Stimulated activated naive CD4-positive, alpha-beta T cell (primary cell): ENCODE data around the gene SNTG2.
"Not testable (repeated sequence)": the region's sequence is repeated elsewhere in the genome, so short reads cannot be mapped to it uniquely, and the experiment has no call there.

Experiments used
- DNase-seq, 6 experiments: peaks; one replicate each; lab custom pipeline; 2025; lab: John Stamatoyannopoulos, UW

SNTG2 gene

DNA sequence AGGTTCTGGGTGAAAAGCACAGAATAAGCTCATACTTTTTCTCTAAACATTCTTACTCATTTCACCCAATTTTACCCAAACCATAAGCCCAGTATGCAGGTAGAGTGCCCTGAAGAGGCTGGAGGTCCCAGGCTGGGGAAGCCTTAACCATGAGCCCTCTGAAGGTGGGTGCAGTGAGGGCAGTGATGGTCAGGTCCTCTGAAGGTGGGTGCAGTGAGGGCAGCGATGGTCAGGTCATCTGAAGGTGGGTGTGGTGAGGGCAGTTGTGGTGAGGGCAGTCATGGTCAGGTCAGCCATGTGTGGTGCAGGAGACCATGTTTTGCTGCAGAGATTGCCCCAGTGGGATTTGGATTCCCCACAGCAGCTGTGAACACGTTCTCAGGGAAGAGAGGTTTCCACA, 148.8 kb downstream of the SNTG2 start:
- DNase-seq = no peak

DNA sequence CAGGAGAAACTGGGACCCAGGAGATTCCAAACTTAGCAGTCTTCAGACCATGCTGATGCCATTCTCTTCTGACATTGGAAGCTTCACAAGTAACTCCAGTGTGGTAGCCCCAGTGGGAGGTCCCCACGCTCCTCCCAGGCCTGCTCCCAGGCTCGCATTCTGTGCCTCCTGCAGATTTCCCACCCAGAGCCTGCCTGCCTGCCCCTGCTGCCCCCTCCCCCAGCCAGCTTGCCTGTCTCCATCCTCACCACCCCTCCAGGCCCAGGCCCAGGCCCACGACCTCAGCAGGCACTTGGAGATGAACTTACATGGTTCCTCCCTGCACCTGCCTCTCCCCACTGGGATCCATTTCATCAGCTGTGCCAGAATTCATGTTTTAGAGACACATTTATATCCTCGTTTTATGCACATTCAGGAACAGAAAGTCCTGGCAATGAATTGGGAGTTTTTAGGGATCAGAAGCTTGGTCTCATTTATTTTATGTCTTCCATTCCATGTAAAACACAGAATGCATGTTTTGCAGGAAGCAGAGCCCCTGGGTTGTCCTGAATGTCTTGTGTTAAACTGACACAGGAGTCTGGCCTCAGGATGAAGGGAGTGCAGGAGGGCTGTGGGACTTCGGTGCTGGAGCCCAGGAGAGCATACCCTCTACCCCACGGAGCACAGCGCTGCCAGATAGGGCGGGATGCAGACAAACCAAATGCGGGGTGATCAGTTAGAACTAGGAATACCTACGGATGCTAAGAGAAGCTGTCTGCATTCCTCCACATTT, 150.5 kb downstream of the SNTG2 start:
- no peak for DNase-seq

DNA sequence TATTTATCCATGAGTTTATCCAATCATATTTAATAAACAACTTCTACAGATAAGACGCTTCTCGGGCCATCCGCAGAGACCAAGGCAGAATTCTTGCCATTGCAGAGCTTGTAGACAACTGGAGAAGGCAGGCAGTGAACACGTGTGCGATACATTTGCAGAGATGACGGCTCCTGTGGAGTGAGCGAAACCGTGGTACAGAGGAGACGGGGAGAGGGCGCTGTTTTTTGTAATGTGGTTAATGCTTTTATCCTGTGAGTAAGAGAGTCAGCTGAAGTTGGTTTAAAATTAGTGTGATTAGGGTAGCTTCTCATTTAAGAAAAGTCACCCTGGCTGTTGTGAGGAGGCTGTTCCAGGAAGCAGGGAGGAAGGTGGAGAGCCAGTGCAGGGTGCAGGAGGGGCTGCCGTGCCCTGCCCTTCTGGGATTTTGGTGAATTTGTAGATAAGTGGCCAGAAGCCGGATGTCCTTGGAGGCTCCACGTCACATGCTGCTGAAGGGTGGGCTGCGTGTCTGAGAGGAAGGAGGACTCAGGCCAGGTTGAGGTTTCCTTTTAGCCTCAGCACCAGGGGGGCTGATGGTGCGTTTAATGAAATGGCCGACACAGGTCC, 151.4 kb downstream of the SNTG2 start:
- DNase-seq = no peak

DNA sequence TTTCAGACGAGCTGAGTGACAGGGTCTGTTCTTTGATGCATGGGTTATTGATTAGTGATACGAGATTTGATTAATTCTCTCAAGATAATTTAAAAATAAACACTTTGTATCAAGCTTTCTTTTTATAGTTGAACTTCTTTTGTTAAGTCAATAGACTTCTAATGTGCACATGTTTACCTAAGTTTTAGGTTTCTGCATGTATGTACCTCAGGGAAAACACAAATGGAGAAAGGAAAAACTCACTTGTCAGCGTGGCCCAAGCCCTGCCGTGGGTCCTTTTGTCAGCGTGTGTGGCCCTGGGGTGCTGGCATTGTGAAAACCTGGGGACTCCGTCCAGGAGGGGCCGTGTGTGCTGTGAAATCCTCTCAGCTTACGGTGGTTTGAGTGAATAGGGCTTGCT, 153.7 kb downstream of the SNTG2 start:
- no peak for DNase-seq

DNA sequence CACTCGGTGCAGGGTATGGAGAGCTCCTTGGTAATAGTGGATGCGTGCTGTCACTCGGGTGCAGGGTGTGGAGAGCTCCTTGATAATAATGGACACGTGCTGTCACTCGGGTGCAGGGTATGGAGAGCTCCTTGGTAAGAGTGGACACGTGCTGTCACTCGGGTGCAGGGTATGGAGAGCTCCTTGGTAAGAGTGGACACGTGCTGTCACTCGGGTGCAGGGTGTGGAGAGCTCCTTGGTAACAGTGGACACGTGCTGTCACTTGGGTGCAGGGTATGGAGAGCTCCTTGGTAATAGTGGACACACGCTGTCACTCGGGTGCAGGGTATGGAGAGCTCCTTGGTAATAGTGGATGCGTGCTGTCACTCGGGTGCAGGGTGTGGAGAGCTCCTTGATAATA, 155.7 kb downstream of the SNTG2 start:
- DNase-seq = not testable (repeated sequence)

DNA sequence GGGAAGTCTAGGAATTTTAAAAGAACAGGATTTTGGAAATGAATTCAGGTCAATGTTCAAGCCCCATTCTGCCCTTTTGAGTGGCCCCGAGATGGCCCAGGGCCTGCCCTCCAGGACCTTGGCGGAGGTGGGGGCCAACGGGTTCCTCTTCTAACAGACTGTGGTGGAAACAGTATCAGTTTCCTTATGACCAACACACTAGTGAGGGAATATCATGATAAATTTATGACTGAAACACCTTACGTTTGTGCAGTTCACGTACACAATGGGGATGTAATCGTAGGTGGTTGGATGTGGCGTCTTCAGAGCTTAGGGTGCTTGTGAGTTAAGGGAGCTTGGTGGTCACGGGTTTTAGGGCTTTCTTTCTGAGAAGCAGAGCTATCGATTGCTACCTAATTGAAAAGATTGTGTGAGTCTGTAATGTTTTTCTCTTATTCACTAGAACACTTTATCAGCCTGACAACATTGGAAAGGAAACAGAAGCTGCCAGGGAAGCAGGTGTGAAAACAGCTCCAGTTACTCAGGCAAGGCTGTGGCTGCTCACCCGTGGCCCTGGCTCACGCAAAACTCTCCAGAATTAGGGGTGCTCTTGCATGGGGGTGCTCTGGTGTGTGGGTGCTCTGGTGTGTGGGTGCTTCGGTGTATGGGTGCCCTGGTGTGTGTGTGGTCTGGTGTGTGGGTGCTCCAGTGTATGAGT, 165.3 kb downstream of the SNTG2 start:
- no peak for DNase-seq

DNA sequence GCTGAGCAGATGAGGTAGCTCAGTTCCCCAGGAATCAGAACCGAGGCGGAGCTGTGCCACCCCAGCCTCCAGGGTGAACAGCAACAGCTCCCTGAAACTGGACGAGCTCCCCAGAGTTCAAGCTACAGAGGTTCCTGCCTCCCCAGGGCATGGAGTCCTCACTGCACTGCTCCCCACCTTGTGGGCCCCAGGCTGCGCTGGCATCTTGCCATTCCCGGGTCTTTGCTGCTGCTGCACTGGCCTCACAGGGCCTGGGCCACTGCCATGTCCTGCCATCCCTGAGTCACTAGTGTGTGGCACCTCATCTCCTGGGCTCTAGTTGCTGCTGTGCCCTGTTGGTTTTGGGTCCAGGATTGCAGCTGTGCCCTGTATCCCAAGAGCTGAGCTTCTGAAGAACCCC, 166.9 kb downstream of the SNTG2 start:
- no peak for DNase-seq

DNA sequence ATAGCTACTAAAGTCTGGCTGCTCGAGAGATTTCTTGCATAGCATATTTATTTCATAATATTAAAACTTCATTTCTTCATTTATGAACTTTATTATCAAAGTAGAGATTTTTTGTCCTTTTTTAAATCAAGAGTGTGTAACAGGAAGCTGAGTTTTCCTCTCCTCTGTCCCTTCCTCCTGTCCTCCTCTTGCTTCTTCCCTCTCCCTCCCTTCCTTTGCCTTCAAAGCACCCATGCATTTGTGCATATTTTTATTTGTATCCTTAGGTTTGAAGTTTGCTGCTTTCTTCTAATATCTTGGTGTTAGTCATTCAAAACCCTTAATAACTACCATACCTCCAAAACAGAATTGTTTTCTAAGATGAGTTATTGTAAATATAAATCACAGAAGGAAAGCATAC, 174.6 kb downstream of the SNTG2 start:
- DNase-seq = no peak

DNA sequence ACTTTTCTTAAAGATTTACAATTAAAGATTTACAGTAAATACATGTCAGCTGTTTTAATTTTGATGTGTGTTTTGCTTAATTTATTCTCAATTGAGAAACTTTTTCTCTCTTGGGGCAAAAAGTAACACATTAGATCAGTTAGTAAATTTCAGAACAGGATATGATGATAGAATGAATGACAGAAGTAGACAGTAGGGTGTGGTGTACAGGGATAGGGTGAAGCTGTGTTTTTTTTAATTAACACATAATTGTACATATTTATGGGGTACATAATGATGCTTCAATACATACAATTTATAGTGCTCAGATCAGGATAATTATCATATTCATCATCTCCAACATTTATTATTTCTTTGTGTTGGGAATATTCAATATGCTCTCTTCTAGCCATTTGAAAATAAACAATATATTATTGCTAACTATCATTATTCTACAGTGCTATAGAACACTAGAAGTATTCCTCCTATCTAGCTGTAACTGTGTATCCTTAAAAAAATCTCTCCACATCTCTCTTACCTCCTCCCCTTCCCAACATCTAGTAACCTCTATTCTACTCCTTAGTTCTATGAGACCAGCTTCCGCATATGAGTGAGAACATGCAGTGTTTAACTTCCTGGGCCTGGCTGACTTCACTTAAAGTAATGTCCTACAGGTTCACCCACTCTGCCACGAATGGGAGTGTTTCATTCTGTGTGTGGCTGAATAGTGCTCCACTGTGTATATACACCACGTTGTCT, 175.2 kb downstream of the SNTG2 start:
- no peak for DNase-seq

DNA sequence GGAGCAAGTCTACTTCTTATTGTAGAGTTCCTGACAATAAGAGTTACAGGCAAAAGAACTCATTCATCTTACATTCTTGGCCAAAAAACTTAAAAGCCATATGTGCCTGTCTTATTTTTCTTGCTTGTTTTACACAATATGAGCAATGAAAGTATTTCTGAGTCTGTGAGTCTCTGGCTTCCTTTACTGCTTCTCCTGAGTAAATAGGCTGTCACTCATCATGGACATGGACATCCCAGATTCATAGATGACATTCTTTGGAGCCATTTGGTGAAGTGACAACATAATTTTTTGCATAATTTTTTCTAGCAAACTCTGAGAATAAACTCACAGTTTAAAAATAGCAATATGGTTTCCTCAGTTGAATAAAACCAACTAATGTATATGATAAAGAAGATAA, 179.3 kb downstream of the SNTG2 start:
- DNase-seq = no peak

DNA sequence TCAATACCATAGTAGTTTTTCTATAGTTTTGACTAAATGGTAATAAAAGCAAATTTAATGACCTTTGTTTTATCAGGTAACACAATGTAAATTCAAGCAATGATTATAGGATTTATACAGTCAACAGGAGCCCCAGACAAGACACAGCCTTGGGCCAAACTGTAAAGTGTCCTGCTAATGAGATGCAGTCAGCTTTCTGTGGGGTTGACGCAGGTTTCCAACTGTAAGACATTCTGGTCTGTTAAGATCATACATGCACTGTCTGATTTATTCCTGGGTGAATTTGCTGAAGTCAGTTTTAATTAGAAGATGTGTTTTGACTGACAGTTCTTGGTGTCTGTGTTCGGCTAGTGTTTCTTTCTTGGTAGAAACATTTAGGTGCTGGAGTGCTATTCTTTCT, 180.3 kb downstream of the SNTG2 start:
- DNase-seq = no peak

DNA sequence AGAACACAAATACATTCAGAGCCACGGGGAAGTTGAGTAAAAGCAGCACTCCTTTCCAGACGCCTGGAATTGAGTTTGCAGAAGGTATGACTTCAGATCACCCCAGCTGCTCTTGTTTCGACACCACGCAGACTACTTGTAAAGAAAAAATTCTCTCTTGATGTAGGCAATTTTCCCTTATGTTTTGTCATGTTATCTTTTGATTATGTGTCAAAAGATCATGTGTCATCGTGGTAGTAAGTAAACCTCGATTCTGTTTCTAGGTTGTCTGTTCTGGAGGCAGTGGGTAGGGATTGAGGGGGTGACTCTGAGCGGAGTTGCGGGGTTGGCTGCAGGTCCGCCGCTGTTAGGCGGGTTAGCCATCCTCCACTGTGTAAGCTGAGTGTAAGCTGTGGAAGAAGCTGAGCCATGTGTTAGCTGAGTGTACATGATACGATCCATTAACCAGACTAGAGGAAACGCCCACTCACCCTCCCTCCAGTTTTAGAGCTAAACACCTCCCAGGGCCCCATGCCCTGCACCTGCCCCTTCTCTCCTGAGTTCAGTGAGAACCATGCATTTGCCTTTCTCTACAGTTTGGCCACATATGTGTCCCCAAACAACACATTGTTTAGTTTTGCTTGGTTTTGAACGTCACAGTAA, 181.8 kb downstream of the SNTG2 start:
- DNase-seq = no peak

DNA sequence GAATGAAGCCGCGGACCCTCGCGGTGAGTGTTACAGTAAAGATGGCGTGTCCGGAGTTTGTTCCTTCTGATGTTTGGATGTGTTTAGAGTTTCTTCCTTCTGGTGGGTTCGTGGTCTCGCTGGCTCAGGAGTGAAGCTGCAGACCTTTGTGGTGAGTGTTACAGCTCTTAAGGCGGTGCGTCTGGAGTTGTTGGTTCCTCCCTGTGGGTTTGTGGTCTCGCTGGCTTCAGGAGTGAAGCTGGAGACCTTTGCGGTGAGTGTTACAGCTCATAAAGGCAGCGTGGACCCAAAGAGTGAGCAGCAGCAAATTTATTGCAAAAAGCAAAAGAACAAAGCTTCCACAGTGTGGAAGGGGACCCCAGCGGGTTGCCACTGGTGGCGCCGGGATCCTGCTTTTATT, 183.2 kb downstream of the SNTG2 start:
- peak in 1 of 6 experiments; percentile 17 for DNase-seq

DNA sequence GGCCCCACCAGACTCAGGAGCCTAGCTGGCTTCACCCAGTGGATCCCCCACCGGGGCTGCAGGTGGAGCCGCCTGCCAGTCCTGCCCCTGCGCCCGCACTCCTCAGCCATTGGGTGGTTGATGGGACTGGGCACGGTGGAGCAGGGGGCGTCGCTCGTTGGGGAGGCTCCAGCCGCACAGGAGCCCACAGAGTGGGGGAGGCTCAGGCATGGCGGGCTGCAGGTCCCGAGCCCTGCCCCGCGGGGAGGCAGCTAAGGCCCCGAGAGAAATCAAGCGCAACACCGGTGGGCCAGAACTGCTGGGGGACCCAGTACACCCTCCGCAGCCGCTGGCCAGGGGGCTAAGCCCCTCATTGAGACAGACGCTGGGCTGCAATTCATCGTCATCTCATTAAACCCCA, 184.0 kb downstream of the SNTG2 start:
- no peak for DNase-seq

DNA sequence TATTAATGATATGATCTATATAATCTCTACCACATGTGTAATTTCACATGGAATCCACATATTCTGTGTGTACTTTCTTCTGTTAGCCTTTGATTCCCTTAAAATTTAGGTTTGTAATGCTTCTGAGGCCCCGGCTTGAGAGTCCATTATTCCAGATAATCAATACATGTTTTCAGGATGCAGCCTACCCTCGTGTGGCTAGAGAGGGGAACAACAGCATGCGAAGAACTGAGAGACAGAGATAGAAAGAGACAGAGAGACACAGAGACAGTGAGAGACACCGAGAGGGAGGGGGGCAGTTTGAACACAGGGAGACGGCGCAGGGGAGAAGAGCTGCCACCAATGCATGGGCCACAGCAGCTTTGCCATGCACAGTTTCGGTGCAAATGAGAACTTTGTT, 185.4 kb downstream of the SNTG2 start:
- no peak for DNase-seq

DNA sequence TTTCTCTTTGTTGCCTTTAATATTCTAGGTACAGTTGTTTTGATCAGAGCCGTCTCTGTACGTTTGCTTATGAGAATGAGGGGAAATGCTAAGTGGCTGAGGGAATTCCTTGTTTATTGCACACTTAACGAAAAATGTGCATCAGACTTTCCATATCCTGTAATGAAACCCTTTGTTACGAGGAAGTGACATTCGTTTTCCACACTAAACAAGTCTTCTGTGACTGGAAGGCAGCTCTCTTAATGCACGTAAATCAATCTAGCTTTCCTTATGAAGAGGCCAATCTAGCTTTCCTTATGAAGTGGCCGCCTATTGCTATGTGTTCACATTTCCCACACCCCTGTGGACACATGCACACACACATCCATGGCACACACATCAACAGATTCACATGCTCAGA, 186.2 kb downstream of the SNTG2 start:
- DNase-seq = no peak

DNA sequence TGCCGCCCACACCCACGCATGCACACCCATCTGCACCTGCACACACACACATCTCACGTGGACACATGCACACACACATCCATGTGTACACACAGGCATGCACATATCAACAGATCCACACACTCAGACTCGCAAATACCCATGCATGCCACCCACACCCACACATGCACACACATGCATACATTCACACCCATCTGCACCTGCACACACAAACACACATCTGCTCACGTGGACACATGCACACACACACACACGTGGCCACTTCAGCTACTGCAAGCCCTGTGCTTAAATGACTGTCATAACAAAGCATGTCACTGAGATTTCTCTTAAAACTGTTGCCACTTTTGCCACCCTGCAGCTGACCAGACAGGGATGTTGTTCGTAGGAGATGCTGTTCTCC, 186.6 kb downstream of the SNTG2 start:
- DNase-seq = no peak

DNA sequence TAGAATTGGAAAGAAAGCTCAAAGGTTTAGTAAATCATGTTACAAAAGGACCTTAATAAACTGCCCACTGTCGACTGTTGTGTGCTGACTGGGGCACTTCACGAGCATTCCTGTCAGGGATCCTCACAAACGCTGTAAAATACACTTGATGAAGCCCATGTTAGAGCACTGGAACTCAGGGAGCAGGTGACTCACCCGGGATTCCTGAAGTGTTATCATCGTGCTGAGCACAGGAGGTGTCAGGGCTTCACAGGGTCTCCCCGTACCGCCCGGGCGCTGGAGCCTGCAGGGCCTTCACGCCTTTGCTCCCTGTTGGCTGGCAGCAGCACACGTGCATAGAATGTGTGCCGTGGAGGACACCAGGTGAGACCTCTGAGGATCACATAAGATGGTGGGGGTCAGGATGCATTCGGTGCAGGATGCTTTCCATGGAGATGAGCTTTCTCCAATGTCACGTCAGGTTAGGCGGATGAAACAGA, 187.3 kb downstream of the SNTG2 start:
- DNase-seq = no peak

DNA sequence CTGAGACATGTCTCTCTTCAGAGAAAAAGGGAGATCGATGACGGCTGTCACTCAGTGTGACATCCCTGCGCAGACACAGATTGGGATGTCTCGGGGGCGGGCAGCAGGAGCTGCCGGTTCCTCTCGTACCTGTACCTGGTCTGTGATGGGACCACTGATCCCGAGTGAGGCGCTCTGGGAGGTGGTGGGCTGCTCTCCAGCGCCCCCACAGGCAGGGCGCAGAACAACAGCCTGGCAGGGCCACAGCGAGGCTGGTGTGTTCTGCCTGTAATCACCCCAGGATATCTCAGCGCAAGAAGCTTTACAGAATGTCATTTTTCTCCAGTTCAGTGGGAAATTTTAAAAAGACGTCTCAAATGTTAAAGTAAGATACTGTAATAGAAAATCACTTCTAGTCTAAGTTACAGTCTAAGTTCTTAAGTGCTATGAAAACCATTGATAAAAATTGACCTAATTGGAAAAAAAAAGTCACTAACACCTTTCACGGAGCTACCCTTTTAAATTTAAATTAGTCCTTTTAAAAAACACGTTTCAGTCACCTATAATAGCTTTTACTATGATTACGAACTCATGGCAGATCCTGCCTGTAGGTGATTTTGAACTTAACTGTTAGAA, 189.8 kb downstream of the SNTG2 start:
- DNase-seq = peak; percentile 13 to 58 (median 19)

DNA sequence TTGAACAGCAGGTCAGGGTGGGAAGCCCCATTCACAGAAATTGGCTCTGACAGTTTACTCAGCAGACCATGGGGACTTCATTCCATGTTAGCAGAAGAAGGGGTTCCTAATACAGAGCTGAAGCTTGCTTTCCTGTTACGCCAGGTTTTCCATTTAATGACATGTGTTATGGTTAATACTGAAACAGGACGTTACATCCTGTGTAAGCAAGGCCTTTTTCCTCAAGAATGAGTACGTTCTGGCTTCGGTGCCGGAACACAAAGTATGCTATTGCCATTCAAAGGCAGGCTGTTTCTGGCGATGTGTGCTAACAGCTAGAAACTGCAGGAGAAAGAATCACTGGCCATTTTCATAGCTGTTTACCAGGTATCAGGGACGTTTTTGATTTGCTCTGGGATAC, 190.4 kb downstream of the SNTG2 start:
- no peak for DNase-seq

DNA sequence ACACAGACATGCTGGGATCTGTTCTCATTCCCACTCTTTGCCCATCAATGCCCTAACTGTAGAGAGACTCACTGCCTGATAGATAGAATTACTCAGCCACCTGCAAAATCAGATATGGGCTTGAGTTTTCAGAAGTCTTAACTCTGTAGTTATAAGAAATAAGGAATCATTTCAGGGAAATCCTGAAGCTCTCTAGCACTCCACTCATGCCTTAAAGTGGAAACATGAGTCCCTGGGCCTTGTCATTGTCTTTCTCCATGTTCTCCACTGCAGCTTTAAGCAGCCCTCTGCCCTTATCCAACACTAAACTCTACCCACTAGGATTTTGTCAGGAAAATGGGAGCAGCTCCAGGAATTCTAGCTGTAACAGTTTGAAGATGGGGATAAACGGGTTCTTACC, 192.5 kb downstream of the SNTG2 start:
- no peak for DNase-seq
